HL-60 (cell line): Measurements from ENCODE around the gene CALML3.

ENCODE experiments used
- DNase-seq, 2 experiments: peaks; one replicate each; pipeline ENCODE4 v3.0.0-alpha.2; 2010 to 2020; ENCODE audit warnings: low read depth in 1 of 2, low spot score in 1 of 2
- H3K27ac ChIP-seq: fragments of 250-450 bp; sonication (Bioruptor Pico); replicated peaks from 2 replicates; pipeline ENCODE4 v1.5.1; 2020; ENCODE audit warnings: mild to moderate bottlenecking, moderate library complexity
- H3K27me3 ChIP-seq: fragments of 250-450 bp; sonication (Bioruptor Pico); 2 replicates; pipeline ENCODE4 v1.5.1; 2021; ENCODE audit warnings: mild to moderate bottlenecking, moderate library complexity; ENCODE audit not compliant: insufficient read depth, poor library complexity, severe bottlenecking
- H3K4me3 ChIP-seq: replicated peaks from 2 replicates; pipeline ENCODE4 v1.5.1; 2011; ENCODE audit warnings: mild to moderate bottlenecking, control low read depth, low read length; ENCODE audit not compliant: insufficient read depth
- GABPA ChIP-seq: IDR thresholded peaks from 2 replicates; pipeline ENCODE4 v1.6.1; 2012; ENCODE audit warnings: low read depth
- POLR2AphosphoS5 ChIP-seq: IDR thresholded peaks from 2 replicates; pipeline ENCODE4 v1.6.1; 2012; ENCODE audit warnings: low read depth
- SPI1 ChIP-seq: IDR thresholded peaks from 2 replicates; pipeline ENCODE4 v1.6.1; 2012; ENCODE audit warnings: low read depth, mild to moderate bottlenecking, borderline replicate concordance
- TF ChIP-seq, protein P1 (sequence below): IDR thresholded peaks from one replicate; pipeline ENCODE4 v1.5.1; 2011; ENCODE audit warnings: low read length, control low read depth, inconsistent platforms; ENCODE audit not compliant: insufficient read depth
- TF ChIP-seq, protein P2 (sequence below): IDR thresholded peaks from 2 replicates; pipeline ENCODE4 v1.6.1; 2012; ENCODE audit warnings: low read depth; ENCODE audit not compliant: insufficient replicate concordance

CALML3 gene

DNA sequence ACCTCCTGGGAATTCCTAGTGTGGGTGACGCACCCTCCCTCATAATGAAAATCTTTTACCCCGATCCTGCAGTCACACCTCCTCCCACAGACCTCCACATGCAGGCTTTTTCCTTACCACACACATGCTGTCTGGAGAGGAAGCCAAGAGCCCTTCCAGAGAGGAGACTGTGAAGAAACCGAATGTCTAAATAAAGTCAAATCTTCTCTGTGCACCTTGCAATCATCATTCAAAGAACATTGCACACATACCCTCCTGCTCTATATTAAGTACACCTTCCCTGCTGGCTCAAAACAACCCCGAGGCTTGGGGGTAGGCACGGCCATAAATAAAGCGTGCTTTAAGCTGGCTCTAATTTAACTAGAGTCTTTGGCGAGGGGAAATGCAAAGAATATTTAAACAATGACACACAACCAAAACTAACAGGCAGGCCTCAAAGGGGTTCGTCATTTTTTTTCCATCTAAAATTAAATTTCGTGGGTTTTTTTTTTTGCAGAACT lies 34.9 kb downstream of the CALML3 start:
- DNase-seq = no peak
- H3K4me3 ChIP-seq = no peak overlapping the region
- no peaks in the 10 kb centered on the region for H3K27me3 ChIP-seq
- no peak overlapping the region for H3K27ac ChIP-seq
- TF ChIP-seq GABPA = no peak
- TF ChIP-seq, protein P1, sequence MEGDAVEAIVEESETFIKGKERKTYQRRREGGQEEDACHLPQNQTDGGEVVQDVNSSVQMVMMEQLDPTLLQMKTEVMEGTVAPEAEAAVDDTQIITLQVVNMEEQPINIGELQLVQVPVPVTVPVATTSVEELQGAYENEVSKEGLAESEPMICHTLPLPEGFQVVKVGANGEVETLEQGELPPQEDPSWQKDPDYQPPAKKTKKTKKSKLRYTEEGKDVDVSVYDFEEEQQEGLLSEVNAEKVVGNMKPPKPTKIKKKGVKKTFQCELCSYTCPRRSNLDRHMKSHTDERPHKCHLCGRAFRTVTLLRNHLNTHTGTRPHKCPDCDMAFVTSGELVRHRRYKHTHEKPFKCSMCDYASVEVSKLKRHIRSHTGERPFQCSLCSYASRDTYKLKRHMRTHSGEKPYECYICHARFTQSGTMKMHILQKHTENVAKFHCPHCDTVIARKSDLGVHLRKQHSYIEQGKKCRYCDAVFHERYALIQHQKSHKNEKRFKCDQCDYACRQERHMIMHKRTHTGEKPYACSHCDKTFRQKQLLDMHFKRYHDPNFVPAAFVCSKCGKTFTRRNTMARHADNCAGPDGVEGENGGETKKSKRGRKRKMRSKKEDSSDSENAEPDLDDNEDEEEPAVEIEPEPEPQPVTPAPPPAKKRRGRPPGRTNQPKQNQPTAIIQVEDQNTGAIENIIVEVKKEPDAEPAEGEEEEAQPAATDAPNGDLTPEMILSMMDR = no peak
- TF ChIP-seq POLR2AphosphoS5 = no peak
- TF ChIP-seq, protein P2, sequence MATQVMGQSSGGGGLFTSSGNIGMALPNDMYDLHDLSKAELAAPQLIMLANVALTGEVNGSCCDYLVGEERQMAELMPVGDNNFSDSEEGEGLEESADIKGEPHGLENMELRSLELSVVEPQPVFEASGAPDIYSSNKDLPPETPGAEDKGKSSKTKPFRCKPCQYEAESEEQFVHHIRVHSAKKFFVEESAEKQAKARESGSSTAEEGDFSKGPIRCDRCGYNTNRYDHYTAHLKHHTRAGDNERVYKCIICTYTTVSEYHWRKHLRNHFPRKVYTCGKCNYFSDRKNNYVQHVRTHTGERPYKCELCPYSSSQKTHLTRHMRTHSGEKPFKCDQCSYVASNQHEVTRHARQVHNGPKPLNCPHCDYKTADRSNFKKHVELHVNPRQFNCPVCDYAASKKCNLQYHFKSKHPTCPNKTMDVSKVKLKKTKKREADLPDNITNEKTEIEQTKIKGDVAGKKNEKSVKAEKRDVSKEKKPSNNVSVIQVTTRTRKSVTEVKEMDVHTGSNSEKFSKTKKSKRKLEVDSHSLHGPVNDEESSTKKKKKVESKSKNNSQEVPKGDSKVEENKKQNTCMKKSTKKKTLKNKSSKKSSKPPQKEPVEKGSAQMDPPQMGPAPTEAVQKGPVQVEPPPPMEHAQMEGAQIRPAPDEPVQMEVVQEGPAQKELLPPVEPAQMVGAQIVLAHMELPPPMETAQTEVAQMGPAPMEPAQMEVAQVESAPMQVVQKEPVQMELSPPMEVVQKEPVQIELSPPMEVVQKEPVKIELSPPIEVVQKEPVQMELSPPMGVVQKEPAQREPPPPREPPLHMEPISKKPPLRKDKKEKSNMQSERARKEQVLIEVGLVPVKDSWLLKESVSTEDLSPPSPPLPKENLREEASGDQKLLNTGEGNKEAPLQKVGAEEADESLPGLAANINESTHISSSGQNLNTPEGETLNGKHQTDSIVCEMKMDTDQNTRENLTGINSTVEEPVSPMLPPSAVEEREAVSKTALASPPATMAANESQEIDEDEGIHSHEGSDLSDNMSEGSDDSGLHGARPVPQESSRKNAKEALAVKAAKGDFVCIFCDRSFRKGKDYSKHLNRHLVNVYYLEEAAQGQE = no peak
- no peak for TF ChIP-seq SPI1

DNA sequence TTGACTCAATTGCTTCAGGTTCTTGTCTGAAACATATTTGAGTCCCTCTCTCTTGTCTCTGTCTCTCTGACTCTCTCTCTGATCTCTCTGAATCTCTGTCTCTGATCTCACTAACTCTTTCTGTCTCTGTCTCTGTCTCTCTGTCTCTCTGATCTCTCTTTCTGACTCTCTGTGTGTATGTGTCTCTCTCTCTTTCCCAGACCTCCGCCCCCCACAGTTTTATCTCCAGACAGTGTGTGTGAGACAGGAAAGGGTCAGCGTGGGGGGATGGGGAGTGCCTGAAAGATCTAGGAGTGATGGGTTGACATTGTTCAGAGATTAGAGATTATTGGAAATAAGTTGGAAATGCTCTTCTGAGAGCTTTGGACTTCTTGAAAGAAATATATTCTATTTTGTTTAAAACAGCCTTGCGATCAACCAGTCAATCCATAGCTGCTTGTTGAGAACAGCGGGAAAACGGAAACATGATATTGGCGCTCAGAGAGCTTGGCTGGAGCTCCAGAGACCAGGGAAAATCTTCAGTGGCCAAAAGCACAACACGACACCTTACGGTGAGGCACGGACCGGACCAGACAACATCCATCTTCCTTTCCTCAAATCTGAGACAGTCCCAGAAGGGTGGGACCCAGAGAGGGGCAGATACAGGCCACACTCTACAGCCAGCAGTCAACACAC lies 35.5 kb downstream of the CALML3 start:
- no peak overlapping the region for H3K27ac ChIP-seq
- no peak for DNase-seq
- H3K4me3 ChIP-seq = no peak overlapping the region
- H3K27me3 ChIP-seq = no peaks in the 10 kb centered on the region
- TF ChIP-seq SPI1 = no peak
- TF ChIP-seq POLR2AphosphoS5 = no peak
- TF ChIP-seq GABPA = no peak

DNA sequence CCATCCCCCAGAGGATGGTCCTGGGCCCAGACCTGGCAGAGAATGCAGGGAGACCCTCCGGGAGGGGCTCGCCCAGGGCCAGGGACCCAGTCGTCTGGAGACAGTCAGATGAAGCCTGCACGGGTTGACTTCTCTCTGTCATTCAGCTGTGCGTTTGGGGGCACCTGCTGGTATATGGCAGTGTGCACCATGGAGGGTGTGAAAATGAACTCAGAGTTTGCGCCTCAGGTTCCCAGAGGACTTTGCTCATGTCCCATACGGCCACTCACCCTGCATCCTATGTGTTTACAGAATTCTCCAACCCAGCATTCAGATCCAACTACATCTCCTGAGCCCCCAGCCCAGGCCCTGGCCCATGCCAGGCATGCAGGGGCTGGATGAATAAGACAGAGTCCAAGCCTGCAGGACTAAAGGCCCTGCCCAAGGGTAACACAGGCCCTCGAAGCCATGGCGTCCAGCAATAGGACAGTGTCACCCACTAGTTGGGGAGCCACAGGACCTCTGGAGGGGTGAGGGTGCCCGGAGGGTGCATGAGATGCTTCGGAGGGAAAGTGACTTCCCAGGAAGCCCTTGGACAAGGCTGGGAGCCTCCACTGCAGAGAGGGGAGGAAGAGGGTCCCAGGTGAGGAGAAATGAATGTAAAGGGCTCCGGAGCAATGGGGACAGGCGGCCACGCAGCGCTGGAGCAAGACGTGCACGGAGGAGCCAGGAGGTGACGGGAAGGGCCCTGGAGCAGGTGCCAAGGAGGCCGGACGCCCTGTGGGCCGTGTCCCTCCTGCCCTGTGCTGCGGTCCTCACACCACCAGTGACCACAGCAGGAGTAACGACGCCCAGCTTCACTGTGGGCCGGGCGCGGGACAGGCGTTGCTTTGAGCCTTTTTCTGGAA lies 36.3 kb downstream of the CALML3 start:
- TF ChIP-seq, protein P2 = no peak
- TF ChIP-seq POLR2AphosphoS5 (no peak), GABPA (no peak), SPI1 (no peak)
- TF ChIP-seq, protein P1 = no peak
- no peak overlapping the region for H3K4me3 ChIP-seq
- no peak overlapping the region for H3K27ac ChIP-seq

More for the DNA sequence above, 36.3 kb downstream of the CALML3 start:
- no peak for DNase-seq
- H3K27me3 ChIP-seq = no peaks in the 10 kb centered on the region
